Measurements from ENCODE around the gene TRIOBP.

Gene TRIOBP

GRCh38 chr22:37731804-37732471, 35.1 kb downstream of the TRIOBP start:
- no peak for DNase-seq

GRCh38 chr22:37732699-37733607, 36.1 kb downstream of the TRIOBP start:
- no peak for DNase-seq

GRCh38 chr22:37733625-37734401, 37.0 kb downstream of the TRIOBP start:
- DNase-seq: no peak

GRCh38 chr22:37734402-37734700, 37.5 kb downstream of the TRIOBP start:
- no peak for DNase-seq

- no peak for DNase-seq
Observed at GRCh38 chr22:37734964-37735451, 38.2 kb downstream of the TRIOBP start.

- DNase-seq: no peak
Observed at GRCh38 chr22:37739035-37739434, 42.2 kb downstream of the TRIOBP start.

- no peak for DNase-seq
Observed at GRCh38 chr22:37739611-37740049, 42.8 kb downstream of the TRIOBP start.

- DNase-seq: peak; percentile 66
Observed at GRCh38 chr22:37740455-37741311, 43.8 kb downstream of the TRIOBP start.

- no peak for DNase-seq
Observed at GRCh38 chr22:37741312-37741795, 44.5 kb downstream of the TRIOBP start.

GRCh38 chr22:37742376-37743171, 45.7 kb downstream of the TRIOBP start:
- DNase-seq: no peak

GRCh38 chr22:37744589-37744988, 47.7 kb downstream of the TRIOBP start:
- DNase-seq: no peak

GRCh38 chr22:37745548-37746365, 48.9 kb downstream of the TRIOBP start:
- peak; percentile 85 for DNase-seq

GRCh38 chr22:37746366-37747079, 49.7 kb downstream of the TRIOBP start:
- peak; percentile 39 for DNase-seq

- no peak for DNase-seq
Observed at GRCh38 chr22:37747080-37747714, 50.3 kb downstream of the TRIOBP start.

- no peak for DNase-seq
Observed at GRCh38 chr22:37747715-37748100, 50.9 kb downstream of the TRIOBP start.

- DNase-seq: no peak
Observed at GRCh38 chr22:37748659-37749058, 51.8 kb downstream of the TRIOBP start.

- DNase-seq: no peak
Observed at GRCh38 chr22:37749226-37749625, 52.4 kb downstream of the TRIOBP start.

- DNase-seq: no peak
Observed at GRCh38 chr22:37749831-37750595, 53.2 kb downstream of the TRIOBP start.
